Measurements from ENCODE around the gene HDGFL2.
A peak's percentile ranks its signal among the peaks of the same experiment; 100 is the strongest.

Gene HDGFL2

DNA sequence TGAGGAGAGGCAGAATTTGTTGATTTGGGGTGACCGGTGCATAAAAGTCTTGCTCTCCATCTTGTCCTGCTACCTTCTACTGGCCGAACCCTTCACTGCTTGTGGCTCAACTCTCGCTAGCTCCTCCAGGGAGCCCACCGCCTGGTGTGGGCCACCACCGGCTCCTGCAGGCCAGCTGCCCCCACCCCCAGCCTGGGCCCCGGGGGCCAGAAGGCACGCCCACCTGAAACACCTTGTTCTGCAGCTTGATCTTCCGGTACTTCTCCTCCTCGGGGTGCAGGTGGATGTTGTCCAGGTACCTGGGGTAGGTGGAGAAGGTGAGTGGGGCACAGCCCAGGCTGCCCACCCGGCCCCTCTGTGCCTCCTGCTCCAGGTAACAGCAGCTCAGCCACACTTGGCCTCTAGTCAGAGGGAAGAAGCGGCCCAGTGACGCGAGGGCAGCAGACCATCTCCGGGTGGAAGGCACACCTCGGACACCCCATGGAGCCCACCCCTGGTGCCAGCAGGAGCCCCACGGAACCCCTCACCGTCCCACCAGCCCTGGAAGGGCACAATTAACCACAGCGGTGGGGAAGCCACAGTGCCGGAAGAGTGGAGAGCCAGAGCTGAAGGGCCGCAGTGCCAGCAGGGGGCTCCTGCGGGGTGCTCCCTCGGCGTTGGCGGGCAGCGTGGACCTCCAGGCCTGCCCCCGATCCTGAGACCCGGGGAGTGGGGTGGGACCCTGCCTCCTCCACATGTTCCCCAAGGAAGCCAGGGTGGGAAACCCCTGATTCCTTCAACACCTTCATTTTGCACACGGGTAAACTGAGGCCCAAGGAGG is 24.6 kb upstream of the HDGFL2 start:
- Histone ChIP-seq H3K4me3 (ENCODE audit: low read length) (no peak overlapping the region), H3K9me3 (ENCODE audit: insufficient read depth, low read depth, low read length) (no peaks in the 10 kb centered on the region), H3K36me3 (ENCODE audit: insufficient read depth, low read depth, low read length) (peaks cover 61% of the 10 kb centered on the region), H3K4me1 (ENCODE audit: insufficient read depth, low read length) (no peaks in the 10 kb centered on the region), H3K27ac (ENCODE audit: low read length) (no peak overlapping the region), H3K9ac (ENCODE audit: low read depth, low read length) (no peak overlapping the region), H3K27me3 (ENCODE audit: insufficient read depth, low read length) (no peaks in the 10 kb centered on the region)

DNA sequence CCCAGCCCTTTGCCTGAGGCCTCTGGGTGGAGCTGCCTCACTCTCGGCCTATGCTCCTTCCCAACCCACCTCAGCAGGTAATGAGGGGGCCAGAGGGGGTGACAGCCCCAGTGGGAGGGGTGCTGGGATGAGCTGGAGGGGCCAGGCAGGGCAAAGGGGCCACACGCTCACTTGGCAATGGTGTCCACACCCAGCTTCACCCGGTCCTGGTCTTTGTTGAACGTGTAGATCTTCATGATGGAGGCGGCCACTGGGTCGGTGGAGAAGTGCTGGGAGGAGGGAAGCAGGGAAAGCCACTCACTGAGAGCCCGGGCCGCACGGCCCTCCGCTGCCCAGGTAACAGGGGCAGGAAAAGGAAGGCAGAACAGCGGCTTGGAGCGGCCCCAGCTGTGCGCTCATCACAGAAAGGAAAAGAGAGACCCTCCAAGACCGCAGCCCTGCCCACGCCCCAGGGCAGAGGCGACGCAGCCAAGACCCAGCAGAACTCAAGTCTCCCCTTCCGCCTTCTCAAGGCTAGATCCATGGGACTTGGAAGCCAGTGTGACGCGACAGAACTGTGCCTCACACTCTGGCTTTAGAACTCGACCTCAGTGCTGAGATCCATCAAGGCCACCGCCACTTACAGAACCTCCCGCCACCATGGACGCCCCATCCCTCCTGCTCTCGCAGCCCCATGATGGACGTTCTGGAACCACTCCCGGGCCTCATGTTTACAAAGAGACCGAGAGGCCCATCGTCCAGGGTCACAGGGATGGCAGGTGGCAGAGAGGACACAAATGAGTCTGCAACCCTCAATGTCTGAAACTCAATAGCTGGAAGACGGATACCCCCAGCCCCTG is 23.7 kb upstream of the HDGFL2 start:
- no peaks in the 10 kb centered on the region for H3K4me1 ChIP-seq (ENCODE audit: insufficient read depth, low read length)
- H3K27ac ChIP-seq (ENCODE audit: low read length) = no peak overlapping the region
- no peak overlapping the region for H3K4me3 ChIP-seq (ENCODE audit: low read length)
- H3K9ac ChIP-seq (ENCODE audit: low read depth, low read length) = no peak overlapping the region
- no peaks in the 10 kb centered on the region for H3K27me3 ChIP-seq (ENCODE audit: insufficient read depth, low read length)
- H3K9me3 ChIP-seq (ENCODE audit: insufficient read depth, low read depth, low read length) = no peaks in the 10 kb centered on the region
- H3K36me3 ChIP-seq (ENCODE audit: insufficient read depth, low read depth, low read length) = peaks cover 57% of the 10 kb centered on the region

DNA sequence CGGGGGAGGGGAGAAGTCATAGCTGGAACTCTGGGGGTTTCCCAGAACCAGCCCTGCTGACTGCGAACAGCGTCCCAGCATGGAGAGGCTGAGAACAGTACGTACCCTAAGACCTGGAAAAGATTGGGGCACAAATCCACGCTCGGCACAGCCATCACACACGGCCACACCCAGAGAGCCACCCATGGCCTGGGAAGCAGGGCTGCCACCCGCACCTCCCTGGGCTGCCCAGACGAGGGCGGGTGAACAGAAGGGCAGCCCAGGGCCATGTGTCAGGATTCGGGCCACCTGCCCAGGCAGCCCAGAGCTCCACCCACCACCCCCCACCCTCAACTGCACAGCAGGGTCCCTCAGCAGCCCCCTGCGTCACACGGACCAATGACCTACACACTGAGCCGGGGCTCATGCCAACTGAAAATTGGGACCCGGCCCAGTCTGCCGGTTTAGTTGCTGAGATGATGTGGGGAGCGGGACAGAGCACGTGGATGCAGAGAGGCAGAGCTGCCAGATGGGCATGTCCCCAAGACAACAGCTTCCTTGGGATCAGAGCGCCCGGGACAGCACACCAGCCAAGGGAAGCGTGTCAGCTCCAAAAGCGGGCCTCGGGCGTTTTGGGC is 23.0 kb upstream of the HDGFL2 start:
- H3K27ac ChIP-seq (ENCODE audit: low read length) = no peak overlapping the region
- H3K36me3 ChIP-seq (ENCODE audit: insufficient read depth, low read depth, low read length) = peaks cover 53% of the 10 kb centered on the region

DNA sequence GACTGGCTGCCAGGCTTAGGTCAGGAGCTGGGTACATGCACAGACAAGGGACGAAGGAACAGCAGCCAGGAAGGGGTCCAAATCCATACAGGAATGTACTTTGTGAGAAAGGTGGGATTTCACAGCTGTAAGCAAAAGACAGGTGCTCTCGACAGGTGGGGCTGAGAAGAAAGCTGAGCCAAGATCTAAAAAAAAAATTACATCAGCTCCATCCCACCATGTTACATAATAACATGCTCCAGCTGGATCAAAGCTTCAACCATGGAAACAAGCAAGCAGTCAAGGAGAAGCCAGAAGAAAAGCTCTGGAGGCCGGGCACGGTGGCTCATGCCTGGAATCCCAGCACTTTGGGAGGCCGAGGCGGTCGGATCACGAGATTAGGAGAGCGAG is 22.5 kb upstream of the HDGFL2 start:
- Histone ChIP-seq H3K4me1 (ENCODE audit: insufficient read depth, low read length) (no peaks in the 10 kb centered on the region), H3K4me3 (ENCODE audit: low read length) (no peak overlapping the region), H3K9me3 (ENCODE audit: insufficient read depth, low read depth, low read length) (no peaks in the 10 kb centered on the region), H3K36me3 (ENCODE audit: insufficient read depth, low read depth, low read length) (peaks cover 48% of the 10 kb centered on the region), H3K27ac (ENCODE audit: low read length) (no peak overlapping the region), H3K9ac (ENCODE audit: low read depth, low read length) (no peak overlapping the region), H3K27me3 (ENCODE audit: insufficient read depth, low read length) (no peaks in the 10 kb centered on the region)

More for the DNA sequence above, 23.0 kb upstream of the HDGFL2 start:
- Histone ChIP-seq H3K27me3 (ENCODE audit: insufficient read depth, low read length) (no peaks in the 10 kb centered on the region), H3K9ac (ENCODE audit: low read depth, low read length) (no peak overlapping the region), H3K4me1 (ENCODE audit: insufficient read depth, low read length) (no peaks in the 10 kb centered on the region), H3K4me3 (ENCODE audit: low read length) (no peak overlapping the region), H3K9me3 (ENCODE audit: insufficient read depth, low read depth, low read length) (no peaks in the 10 kb centered on the region)

DNA sequence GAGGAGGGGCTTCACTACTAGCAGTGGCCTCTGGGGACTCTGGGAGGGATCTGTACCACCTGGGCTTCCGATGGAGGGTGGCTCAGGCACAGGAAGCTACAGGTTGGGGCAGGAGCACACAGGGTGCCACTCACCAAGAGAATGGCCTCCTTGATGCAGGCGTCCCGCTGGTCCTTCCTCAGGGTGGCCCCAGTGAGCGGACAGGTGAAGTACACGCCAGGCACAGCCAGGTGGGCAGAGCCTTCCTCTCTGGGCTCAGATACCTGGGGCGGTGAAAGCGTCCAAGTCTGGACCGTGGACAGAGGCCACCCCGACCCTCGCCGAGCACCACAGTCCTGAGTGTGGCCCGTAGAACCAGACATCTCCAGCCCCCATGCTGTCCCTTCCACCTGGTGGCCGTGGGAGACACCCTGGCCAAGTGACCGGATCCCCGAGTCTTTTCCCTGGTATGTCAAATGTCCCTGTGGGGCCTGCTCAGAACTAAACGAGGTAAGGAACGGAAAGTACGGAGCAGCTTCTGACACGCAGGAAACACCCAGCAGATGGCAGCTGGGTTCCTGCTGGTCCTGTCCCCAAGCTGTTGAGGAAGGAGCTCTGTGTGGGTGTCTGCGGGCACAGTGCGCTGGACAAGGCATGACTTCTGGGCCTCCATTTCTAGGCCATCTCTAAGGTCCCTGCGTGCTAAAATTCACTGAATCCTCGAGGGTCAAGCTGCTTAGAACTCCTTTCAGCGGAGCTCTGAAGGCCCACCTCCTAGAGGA is 19.7 kb upstream of the HDGFL2 start:
- H3K4me3 ChIP-seq (ENCODE audit: low read length) = no peak overlapping the region
- peaks cover 30% of the 10 kb centered on the region; the same call in 1 of the 2 replicates for H3K36me3 ChIP-seq (ENCODE audit: insufficient read depth, low read depth, low read length)
- no peak overlapping the region for H3K27ac ChIP-seq (ENCODE audit: low read length)
- H3K9me3 ChIP-seq (ENCODE audit: insufficient read depth, low read depth, low read length) = no peaks in the 10 kb centered on the region
- H3K9ac ChIP-seq (ENCODE audit: low read depth, low read length) = no peak overlapping the region
- no peaks in the 10 kb centered on the region for H3K27me3 ChIP-seq (ENCODE audit: insufficient read depth, low read length)
- H3K4me1 ChIP-seq (ENCODE audit: insufficient read depth, low read length) = peaks cover 5% of the 10 kb centered on the region; the same call in 1 of the 2 replicates

DNA sequence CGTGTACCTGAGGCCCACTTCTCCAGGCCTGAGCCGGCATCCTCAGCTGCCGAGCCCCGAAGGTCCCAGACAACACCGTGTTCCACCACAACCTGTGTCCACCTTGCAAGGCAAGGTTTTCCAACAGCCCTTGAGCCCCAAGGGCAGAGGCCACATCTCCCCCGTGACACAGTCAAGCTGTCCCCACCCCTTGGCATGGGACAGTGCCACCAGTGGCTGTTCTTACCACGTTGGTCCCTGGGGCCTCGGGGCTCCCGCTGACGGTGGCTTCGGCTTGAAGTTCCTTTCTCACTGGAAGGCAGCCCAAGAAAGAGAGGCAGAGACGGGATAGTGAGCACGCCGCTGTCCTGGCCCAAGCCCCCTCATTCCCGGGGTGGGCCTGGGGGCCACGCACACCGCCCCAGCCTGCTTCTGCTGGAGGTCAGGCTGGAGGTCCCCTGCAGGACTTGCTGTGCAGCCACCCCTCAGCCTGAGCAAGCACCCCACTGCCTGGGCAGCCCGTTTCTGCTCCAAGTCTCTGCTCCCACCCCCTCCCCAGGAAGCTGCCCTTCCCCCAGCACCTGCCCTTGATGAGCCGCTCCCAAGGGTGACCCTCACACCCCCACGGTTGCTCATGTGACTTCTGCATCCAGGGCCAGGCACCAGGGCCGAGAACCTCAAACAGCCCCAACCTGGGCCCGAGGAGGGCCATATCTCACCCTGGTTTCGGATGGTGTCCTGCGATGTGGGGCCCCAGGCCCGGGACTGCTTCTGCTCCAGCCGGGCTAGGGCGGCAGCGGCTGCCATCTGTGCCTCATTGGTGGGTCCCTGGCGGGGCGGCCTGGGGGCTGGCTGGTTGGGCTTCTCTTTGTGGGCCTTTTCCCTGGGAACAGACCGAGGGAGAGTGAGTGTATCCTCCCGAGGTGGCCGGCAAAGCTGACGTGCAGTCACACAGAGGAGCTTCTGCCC is 18.6 kb upstream of the HDGFL2 start:
- H3K9ac ChIP-seq (ENCODE audit: low read depth, low read length) = no peak overlapping the region
- H3K4me3 ChIP-seq (ENCODE audit: low read length) = no peak overlapping the region
- H3K36me3 ChIP-seq (ENCODE audit: insufficient read depth, low read depth, low read length) = peaks cover 23% of the 10 kb centered on the region; the same call in 1 of the 2 replicates
- H3K9me3 ChIP-seq (ENCODE audit: insufficient read depth, low read depth, low read length) = no peaks in the 10 kb centered on the region
- H3K4me1 ChIP-seq (ENCODE audit: insufficient read depth, low read length) = peaks cover 5% of the 10 kb centered on the region; the same call in 1 of the 2 replicates
- no peak overlapping the region for H3K27ac ChIP-seq (ENCODE audit: low read length)
- H3K27me3 ChIP-seq (ENCODE audit: insufficient read depth, low read length) = no peaks in the 10 kb centered on the region

DNA sequence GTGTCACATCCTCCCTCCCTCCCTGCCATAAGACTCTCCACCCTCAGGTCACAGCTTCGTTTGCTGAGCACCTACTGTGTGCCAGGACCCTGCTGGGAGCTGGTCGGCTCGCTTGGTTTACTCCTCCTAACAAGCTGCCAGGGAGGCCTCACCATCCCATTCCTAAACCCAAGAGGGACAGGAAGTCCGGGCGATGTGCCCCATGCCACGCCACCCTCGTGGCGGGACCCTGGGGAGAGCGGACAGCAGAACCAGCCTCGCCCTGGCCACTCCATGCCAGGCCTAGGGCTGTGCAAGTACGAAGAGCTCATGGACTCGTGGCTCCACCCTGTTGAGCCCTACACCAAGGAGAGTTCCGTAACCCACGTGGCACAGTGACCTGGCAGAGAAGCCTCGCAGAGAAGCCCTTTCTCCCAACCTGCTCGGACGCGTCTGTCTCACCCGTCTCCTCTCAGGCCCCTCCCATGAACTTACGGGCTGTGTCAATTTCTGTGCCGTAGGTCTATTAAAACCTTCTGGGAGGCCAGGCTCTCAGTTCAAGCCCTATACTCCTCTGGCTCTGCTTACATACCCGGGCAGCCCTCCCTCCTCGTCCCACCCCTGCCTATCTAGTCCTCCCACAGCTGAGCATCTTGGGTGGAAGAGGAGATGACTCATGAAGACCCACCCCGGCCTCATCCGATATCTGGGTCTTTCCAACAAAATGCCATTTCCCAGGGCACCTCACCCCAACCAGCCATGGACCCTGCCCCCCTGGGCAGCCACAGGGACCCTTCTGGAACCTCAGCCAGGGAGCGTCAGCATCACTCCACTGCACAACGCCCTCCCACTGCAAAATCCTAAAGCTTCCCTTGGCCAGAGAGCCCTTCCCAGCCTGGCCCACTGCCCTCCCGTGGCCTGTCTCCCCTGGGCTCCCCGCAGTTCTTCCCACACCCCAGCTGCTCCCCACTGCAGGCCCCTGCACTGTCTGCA is 17.1 kb upstream of the HDGFL2 start:
- H3K36me3 ChIP-seq (ENCODE audit: insufficient read depth, low read depth, low read length) = peaks cover 18% of the 10 kb centered on the region; the same call in 1 of the 2 replicates
- no peak overlapping the region for H3K9ac ChIP-seq (ENCODE audit: low read depth, low read length)
- peaks cover 5% of the 10 kb centered on the region; the same call in 1 of the 2 replicates for H3K4me1 ChIP-seq (ENCODE audit: insufficient read depth, low read length)
- no peaks in the 10 kb centered on the region for H3K9me3 ChIP-seq (ENCODE audit: insufficient read depth, low read depth, low read length)
- no peaks in the 10 kb centered on the region for H3K27me3 ChIP-seq (ENCODE audit: insufficient read depth, low read length)
- no peak overlapping the region for H3K4me3 ChIP-seq (ENCODE audit: low read length)
- H3K27ac ChIP-seq (ENCODE audit: low read length) = no peak overlapping the region

DNA sequence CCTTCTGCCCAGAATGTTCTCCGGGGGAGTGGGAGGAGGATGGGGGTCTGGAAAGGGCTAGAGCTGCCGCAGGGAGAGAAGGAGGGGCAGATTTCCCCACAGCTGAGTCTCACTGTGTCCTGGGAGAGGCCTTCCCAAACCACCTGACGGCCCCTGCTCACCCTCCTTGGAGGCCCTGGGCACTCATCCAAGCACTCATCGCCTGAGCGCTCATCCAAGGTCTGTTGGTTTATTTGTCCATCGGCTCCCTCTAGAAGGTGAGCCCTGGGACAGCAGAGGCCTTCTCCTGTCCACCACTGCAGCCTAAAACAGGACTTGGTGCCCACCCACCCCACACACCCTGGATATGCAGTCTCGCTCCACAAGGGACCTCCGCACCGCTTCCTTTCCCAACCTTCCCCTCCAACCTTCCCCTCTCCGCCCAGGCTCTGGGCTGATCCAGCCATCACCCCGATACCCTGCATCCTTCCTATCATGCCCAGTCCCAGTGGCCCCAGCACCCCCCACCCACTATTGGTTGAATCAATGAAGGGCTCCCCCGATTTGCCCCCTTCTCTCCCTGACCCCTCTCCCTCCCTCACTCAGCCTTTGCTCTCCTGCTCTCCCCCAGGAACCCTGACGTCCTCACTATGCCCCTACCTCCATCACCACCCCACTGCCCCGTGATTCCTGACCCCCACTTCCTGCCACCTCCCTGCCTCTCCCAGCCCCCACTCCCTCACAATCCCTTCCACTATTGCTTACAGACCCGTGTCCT is 16.2 kb upstream of the HDGFL2 start:
- H3K36me3 ChIP-seq (ENCODE audit: insufficient read depth, low read depth, low read length) = peaks cover 18% of the 10 kb centered on the region; the same call in 1 of the 2 replicates
- peaks cover 5% of the 10 kb centered on the region; the same call in 1 of the 2 replicates for H3K4me1 ChIP-seq (ENCODE audit: insufficient read depth, low read length)
- no peaks in the 10 kb centered on the region for H3K27me3 ChIP-seq (ENCODE audit: insufficient read depth, low read length)
- no peaks in the 10 kb centered on the region for H3K9me3 ChIP-seq (ENCODE audit: insufficient read depth, low read depth, low read length)
- H3K9ac ChIP-seq (ENCODE audit: low read depth, low read length) = peak overlapping the region; percentile 77; the same call in 1 of the 2 replicates
- no peak overlapping the region for H3K27ac ChIP-seq (ENCODE audit: low read length)
- H3K4me3 ChIP-seq (ENCODE audit: low read length) = peak overlapping the region; percentile 83; the same call in 1 of the 2 replicates

DNA sequence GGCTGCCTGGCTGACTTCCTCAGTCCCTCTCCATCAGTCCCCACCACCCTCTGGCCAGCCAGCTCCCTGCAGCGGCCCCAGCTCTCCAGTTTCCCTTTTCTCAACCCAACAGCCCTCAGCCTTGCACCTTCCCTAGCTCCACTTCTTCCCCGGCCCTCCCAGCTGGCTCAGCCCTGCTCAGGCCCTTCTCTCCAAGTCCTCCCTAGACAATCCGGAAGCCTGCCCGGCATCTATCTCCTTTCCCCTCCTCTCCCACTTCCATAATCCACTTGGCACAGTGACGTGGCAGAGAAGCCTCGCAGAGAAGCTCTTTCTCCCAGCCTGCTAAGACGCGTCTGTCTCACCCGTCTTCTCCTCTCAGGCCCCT is 15.6 kb upstream of the HDGFL2 start:
- Histone ChIP-seq H3K9ac (ENCODE audit: low read depth, low read length) (peak overlapping the region; percentile 77; the same call in 1 of the 2 replicates), H3K4me1 (ENCODE audit: insufficient read depth, low read length) (peaks cover 5% of the 10 kb centered on the region; the same call in 1 of the 2 replicates), H3K27ac (ENCODE audit: low read length) (no peak overlapping the region), H3K9me3 (ENCODE audit: insufficient read depth, low read depth, low read length) (no peaks in the 10 kb centered on the region), H3K4me3 (ENCODE audit: low read length) (peak overlapping the region; percentile 83), H3K36me3 (ENCODE audit: insufficient read depth, low read depth, low read length) (peaks cover 15% of the 10 kb centered on the region; the same call in 1 of the 2 replicates), H3K27me3 (ENCODE audit: insufficient read depth, low read length) (no peaks in the 10 kb centered on the region)

Data from iPS-20b (cell line).